M059J (cell line): ENCODE measurements around the gene ESM1. TPM values are rescaled to one million over a fixed set of nuclear protein-coding genes. Genes with fewer than 3 reads are reported as not detected.

Source experiments
- DNase-seq: peaks from one replicate; pipeline ENCODE4 v3.0.0-alpha.2; 2012; ENCODE audit warnings: low read depth
- total RNA-seq: library from RNA; depleted of rRNA; stranded (reverse); fragments of >200 nt; shearing (Covaris generic); gene quantifications from 2 replicates; pipeline ENCODE4 v1.2.3, GENCODE V29; 2014; rRNA removed

ESM1 gene
- total RNA-seq, 1 experiment from 2014 or later, result 1.1 TPM

- no peak for DNase-seq
Measured at GRCh38 chr5:54986269-54986654, 869 bp upstream of the ESM1 start.

GRCh38 chr5:54981928-54982327, 3.5 kb downstream of the ESM1 start:
- no peak for DNase-seq

- DNase-seq, result no peak
Measured at GRCh38 chr5:54975701-54976100, 9.7 kb downstream of the ESM1 start.

GRCh38 chr5:54969856-54970828, 15.3 kb downstream of the ESM1 start:
- no peak for DNase-seq

GRCh38 chr5:54969242-54969641, 16.2 kb downstream of the ESM1 start:
- DNase-seq, result no peak

GRCh38 chr5:54965806-54966205, 19.6 kb downstream of the ESM1 start:
- peak; percentile 24 for DNase-seq

- no peak for DNase-seq
Measured at GRCh38 chr5:54964405-54964804, 21.0 kb downstream of the ESM1 start.

- DNase-seq, result peak; percentile 20
Measured at GRCh38 chr5:54959673-54960418, 25.5 kb downstream of the ESM1 start.

GRCh38 chr5:54956922-54957321, 28.5 kb downstream of the ESM1 start:
- no peak for DNase-seq

- no peak for DNase-seq
Measured at GRCh38 chr5:54947187-54947586, 38.2 kb downstream of the ESM1 start.

GRCh38 chr5:54946306-54946819, 39.0 kb downstream of the ESM1 start:
- no peak for DNase-seq

- DNase-seq, result peak; percentile 34
Measured at GRCh38 chr5:54944364-54944763, 41.0 kb downstream of the ESM1 start.

GRCh38 chr5:54942064-54942778, 43.2 kb downstream of the ESM1 start:
- no peak for DNase-seq

GRCh38 chr5:54936201-54936600, 49.2 kb downstream of the ESM1 start:
- no peak for DNase-seq

- DNase-seq, result no peak
Measured at GRCh38 chr5:54932789-54933188, 52.6 kb downstream of the ESM1 start.

- DNase-seq, result no peak
Measured at GRCh38 chr5:54930736-54931135, 54.7 kb downstream of the ESM1 start.

Other genes starting within 250 kb of the ESM1 start
- gene GZMK, start 38.7 kb upstream of the ESM1 start, total RNA-seq, result not detected in 2 replicates
- gene GZMA, start 117.1 kb upstream of the ESM1 start, total RNA-seq, result not detected in 2 replicates
- 155 and 179 TPM in 2 replicates for gene GPX8, start 174.6 kb upstream of the ESM1 start, total RNA-seq
- not detected in 2 replicates for gene CDC20B, start 187.6 kb upstream of the ESM1 start, total RNA-seq
- gene MCIDAS, start 241.7 kb upstream of the ESM1 start, total RNA-seq, result 0.59 TPM in 1 of 2 replicates, not detected in the other
- gene CCNO, start 248.0 kb upstream of the ESM1 start, total RNA-seq, result 5.1 and 5.5 TPM in 2 replicates